Breast epithelium (tissue), 3 donors: ENCODE data around the gene PGM5.

Experiments
- CTCF ChIP-seq, 3 donors: fragments of 450-650 bp; IDR thresholded peaks; one replicate each; pipeline ENCODE4 v1.5.1; 2016 to 2017; ENCODE audit warnings: antibody characterized with exemption in 3 of 3, mild to moderate bottlenecking in 3 of 3, moderate library complexity in 3 of 3
- POLR2A ChIP-seq: fragments of 450-650 bp; IDR thresholded peaks from one replicate; pipeline ENCODE4 v1.6.1; 2016; ENCODE audit warnings: antibody characterized with exemption, mild to moderate bottlenecking, moderate library complexity
- POLR2AphosphoS5 ChIP-seq, 3 donors: sonication (generic); formaldehyde crosslinking; IDR thresholded peaks; one replicate each; pipeline ENCODE4 v1.6.1; 2017; ENCODE audit warnings: antibody characterized with exemption in 3 of 3

GRCh38 chr9:68418259-68418845 is 61.9 kb downstream of the PGM5 start:
- TF ChIP-seq CTCF (IDR thresholded peaks at IDR 0.05) (no peak), POLR2A (no peak), POLR2AphosphoS5 (IDR thresholded peaks at IDR 0.05) (no peak)
